ENCODE data around the gene USH2A.

DNA sequence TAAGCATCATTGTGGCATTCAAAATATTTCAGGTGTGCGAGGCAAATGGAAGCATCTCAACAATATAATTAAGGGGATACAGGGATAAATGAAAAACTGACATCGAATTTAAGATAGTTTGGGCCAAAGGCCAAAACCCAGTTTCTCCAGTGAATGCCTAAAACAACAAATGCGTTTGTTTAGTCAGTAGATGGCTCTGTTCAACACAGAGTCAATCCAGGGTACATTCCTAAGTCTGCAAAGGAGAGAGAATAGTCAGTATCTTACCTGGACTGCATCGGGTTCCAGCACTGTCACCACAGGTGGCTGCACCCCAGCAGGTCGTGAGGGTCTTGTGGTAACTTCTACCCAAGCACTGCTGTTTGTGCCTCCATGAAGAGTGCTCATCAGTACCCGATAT, 535.1 kb downstream of the USH2A start:
- TF ChIP-seq, protein P1, sequence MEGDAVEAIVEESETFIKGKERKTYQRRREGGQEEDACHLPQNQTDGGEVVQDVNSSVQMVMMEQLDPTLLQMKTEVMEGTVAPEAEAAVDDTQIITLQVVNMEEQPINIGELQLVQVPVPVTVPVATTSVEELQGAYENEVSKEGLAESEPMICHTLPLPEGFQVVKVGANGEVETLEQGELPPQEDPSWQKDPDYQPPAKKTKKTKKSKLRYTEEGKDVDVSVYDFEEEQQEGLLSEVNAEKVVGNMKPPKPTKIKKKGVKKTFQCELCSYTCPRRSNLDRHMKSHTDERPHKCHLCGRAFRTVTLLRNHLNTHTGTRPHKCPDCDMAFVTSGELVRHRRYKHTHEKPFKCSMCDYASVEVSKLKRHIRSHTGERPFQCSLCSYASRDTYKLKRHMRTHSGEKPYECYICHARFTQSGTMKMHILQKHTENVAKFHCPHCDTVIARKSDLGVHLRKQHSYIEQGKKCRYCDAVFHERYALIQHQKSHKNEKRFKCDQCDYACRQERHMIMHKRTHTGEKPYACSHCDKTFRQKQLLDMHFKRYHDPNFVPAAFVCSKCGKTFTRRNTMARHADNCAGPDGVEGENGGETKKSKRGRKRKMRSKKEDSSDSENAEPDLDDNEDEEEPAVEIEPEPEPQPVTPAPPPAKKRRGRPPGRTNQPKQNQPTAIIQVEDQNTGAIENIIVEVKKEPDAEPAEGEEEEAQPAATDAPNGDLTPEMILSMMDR (IDR thresholded peaks at IDR 0.05): no peak
- TF ChIP-seq POLR2A (IDR thresholded peaks at IDR 0.05): no peak

Data from adrenal gland (tissue), 5 donors.